GM13976 (cell line): ENCODE measurements around the gene EPHA7.

Experiments
- DNase-seq: peaks from one replicate; pipeline ENCODE4 v3.0.0; 2012; ENCODE audit warnings: low spot score
- in situ Hi-C: fragments of 300-500 bp; cut with MboI; formaldehyde crosslinking; loops from one replicate; pipeline ENCODE4 v1.12.0; 2022; ENCODE audit warnings: low sequenced_read_pairs, mixed read lengths, inconsistent platforms; ENCODE audit not compliant: unreplicated experiment
- TF ChIP-seq, protein P1 (sequence below): IDR thresholded peaks from 2 replicates; pipeline ENCODE4 v1.5.1; 2012; ENCODE audit warnings: borderline replicate concordance, mild to moderate bottlenecking; ENCODE audit not compliant: insufficient read depth; ENCODE audit errors: extremely low read depth, missing control alignments, control extremely low read depth

EPHA7 gene

DNA sequence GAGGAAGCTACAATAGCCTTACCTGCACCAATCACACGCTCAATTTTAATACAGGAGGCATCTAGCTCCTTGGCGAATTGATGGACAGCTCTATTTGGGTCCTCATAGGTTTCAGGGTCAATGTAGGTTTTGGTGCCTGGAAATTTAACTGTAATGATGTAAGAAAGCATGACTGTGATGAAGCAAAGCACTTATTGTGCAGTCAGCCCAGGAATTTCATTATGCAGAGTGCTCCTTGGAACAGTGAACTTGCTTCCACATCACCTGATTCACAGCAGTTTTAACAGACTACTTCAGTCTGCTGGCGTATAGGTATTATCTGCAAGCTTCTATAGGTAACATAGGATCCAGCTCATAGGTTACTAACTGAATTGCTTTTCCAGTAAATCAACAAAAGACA lies 160.0 kb downstream of the EPHA7 start:
- no peak for DNase-seq
- TF ChIP-seq, protein P1, sequence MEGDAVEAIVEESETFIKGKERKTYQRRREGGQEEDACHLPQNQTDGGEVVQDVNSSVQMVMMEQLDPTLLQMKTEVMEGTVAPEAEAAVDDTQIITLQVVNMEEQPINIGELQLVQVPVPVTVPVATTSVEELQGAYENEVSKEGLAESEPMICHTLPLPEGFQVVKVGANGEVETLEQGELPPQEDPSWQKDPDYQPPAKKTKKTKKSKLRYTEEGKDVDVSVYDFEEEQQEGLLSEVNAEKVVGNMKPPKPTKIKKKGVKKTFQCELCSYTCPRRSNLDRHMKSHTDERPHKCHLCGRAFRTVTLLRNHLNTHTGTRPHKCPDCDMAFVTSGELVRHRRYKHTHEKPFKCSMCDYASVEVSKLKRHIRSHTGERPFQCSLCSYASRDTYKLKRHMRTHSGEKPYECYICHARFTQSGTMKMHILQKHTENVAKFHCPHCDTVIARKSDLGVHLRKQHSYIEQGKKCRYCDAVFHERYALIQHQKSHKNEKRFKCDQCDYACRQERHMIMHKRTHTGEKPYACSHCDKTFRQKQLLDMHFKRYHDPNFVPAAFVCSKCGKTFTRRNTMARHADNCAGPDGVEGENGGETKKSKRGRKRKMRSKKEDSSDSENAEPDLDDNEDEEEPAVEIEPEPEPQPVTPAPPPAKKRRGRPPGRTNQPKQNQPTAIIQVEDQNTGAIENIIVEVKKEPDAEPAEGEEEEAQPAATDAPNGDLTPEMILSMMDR, result no peak
- in situ Hi-C loops, result no loop called here

DNA sequence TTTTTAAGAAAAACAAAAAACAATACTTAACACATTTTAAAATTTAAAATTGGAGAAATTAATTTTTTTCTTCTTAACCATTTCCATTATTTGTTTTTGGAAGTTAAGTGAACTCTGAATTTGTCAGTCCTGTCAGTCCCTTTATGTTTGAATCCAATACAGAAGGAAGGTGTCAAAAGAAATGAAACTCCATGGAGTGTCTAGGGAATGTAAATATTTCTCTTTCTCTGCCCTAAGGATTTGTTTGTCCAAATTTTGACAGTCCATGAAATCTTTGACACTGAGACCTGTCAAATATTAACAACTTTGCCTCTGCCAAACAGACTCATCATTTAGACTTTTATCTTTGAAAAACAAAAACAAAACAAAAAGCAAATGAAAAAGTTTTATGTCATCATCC lies 166.4 kb downstream of the EPHA7 start:
- DNase-seq, result no peak
- TF ChIP-seq, protein P1, result no peak
- in situ Hi-C loops, result no loop called here

DNA sequence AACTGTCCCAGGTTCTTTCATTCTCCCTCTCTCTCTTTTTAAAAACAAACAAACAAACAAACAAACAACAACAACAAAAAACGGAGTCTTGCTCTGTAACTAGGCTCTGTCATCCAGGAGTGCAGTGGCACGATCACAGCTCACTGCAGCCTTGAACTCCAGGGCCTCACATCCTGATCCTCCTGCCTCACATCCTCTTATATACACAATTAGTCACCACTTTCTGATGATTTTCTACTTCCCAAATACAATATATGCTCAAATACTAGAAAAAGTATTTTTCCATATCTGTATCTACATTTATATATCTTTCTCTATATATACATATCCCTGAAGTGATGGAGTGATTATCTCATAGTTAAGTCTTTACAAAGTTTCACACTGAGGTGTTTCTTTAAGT lies 170.7 kb downstream of the EPHA7 start:
- in situ Hi-C loops, result no loop called here
- DNase-seq, result no peak
- TF ChIP-seq, protein P1, result no peak

DNA sequence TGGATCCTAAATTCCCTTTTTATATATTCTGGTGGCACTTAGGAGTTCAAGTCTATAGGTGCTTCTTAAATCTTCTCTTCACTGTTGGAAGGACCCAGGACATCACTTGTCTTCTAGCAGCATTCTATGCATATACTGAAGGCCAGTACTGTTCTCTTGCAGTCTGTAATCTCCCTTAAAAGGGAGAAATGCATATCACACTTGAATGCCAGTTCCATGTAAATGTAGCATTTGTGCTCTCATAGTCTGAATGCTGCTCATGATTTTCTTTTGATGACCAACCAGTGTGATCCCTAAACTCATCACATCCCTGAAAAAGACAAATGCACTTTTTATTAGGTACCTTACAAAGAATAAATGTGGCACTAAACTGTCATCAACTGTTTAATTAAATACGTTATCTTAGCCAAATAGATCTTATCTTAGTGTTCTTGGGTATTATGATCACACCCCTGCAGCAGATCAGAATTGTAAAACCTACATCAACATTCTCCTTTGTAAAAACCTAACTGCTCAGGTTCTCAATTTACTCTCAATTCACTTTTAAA lies 176.1 kb downstream of the EPHA7 start:
- in situ Hi-C loops, result no loop called here
- TF ChIP-seq, protein P1, result no peak
- DNase-seq, result no peak

DNA sequence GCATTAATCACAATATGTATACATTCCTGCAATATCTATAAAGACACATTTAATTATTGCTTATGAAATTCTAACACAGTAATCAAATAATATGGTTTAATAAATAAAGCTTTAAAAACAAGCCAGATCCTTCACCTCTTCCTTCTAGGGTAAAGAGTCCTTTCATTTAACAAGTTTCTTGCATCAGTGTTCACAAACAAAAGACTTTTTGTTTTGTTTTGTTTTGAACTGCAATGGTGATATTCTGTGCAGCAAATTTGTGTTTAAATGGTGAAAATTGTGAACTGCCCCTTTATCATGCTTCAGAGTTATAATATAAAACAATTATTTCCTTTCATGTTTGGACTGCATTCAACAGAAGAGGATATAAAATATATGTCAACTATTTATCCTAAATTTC lies 177.3 kb downstream of the EPHA7 start:
- TF ChIP-seq, protein P1, result no peak
- no peak for DNase-seq
- in situ Hi-C loops, result no loop called here

DNA sequence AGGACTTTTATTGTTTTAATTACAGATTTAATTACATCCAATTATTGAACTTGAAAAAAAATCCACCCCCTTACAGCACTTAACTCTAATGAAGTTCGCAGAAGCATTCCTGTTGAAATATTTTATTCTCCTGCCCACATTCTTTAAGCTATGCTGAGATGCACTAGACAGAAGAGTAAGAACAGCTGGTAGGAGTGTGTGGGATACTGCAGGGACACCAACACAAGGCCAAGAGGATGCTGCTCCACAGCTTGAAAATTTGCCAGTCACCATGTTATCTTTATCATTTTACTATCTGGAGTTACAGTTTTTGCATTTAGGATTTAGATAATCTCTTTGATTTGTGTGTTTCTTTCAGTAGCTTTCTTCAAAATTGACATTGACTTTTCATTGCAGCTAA lies 180.7 kb downstream of the EPHA7 start:
- in situ Hi-C loops, result no loop called here
- TF ChIP-seq, protein P1, result no peak
- DNase-seq, result no peak

DNA sequence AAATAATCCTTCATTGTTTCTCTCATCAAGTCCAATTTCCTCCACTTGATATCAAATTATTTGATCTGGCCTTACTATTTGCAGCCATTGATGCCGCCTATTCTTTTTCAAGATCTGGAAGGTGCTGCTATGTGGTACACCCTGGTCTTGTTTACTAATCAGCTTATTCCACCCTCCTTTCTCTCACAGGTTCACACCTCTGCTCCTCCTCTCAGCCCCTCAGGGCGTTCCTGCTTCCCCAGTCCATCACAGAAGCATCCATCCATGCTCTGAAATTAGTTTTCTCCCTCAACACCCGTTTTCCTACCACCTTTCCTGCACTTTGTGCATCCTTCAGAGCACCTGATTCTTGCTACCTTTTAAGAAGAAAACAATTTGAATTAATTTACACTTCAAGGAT lies 183.6 kb downstream of the EPHA7 start:
- in situ Hi-C loops, result no loop called here
- DNase-seq, result no peak
- TF ChIP-seq, protein P1, result no peak
